HFF-Myc (cell line): ENCODE data around the gene VIP.

ENCODE experiments used
- DNase-seq: peaks from one replicate; pipeline ENCODE4 v3.0.0-alpha.2; 2011; ENCODE audit warnings: low read depth; ENCODE audit errors: extremely low read depth
- H3K4me3 ChIP-seq: replicated peaks from 2 replicates; pipeline ENCODE4 v1.5.1; 2011; ENCODE audit warnings: low read depth, mild to moderate bottlenecking, control low read depth, low read length
- TF ChIP-seq, protein P1 (sequence below): IDR thresholded peaks from 2 replicates; pipeline ENCODE4 v1.5.1; 2012; ENCODE audit warnings: mild to moderate bottlenecking, low read depth, low read length, control low read depth; ENCODE audit errors: missing control alignments

Gene VIP

DNA sequence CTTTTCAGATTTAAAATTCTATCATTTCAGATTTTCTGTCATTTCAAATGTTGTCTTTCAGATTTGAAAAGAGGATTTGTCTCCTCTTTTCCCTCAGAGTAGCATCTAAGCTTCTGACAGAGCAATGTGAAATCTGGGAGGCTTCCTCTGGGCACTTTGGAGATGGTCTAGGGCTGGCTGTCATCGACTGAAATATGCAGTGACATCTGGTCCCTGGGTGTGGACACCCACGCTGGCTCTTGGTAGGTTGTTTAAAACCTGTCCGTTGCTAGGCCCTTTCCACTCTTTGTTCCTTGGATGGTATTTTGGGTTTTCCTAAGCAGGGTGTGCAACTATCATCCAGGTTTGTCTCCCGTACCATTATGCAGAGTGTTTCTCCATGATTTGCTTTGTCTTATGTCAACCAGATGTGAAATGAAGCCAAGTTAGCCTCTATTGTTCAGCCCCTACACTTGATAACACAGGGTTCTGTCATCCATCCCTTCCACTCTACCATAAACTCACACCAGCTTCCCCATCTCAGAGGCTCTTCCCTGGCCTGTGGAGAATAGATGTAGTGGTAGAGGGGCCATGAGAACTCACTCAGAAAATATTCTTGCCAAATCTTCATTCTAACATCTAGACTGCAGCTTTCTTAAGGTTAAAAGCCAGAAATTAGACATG lies 5.0 kb upstream of the VIP start:
- DNase-seq, result no peak
- no peak overlapping the region for H3K4me3 ChIP-seq
- TF ChIP-seq, protein P1, sequence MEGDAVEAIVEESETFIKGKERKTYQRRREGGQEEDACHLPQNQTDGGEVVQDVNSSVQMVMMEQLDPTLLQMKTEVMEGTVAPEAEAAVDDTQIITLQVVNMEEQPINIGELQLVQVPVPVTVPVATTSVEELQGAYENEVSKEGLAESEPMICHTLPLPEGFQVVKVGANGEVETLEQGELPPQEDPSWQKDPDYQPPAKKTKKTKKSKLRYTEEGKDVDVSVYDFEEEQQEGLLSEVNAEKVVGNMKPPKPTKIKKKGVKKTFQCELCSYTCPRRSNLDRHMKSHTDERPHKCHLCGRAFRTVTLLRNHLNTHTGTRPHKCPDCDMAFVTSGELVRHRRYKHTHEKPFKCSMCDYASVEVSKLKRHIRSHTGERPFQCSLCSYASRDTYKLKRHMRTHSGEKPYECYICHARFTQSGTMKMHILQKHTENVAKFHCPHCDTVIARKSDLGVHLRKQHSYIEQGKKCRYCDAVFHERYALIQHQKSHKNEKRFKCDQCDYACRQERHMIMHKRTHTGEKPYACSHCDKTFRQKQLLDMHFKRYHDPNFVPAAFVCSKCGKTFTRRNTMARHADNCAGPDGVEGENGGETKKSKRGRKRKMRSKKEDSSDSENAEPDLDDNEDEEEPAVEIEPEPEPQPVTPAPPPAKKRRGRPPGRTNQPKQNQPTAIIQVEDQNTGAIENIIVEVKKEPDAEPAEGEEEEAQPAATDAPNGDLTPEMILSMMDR, result no peak

DNA sequence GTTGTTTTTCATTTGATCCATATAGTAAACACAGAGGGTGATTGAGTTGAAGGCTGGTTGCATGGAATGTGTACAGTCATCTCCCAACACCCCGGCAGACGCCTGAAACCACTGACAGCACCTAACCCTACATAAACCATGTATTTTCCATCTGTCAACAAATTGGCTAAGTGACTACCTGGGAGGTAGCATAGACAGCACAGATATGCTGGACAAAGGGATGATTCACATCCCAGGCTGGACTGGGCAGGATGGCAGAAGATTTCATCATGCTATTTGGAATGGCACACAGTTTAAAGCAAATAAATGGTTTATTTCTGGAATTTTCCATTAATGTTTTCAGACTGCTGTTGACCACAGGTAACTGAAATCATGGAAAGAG lies 4.4 kb upstream of the VIP start:
- TF ChIP-seq, protein P1, result no peak
- no peak overlapping the region for H3K4me3 ChIP-seq
- DNase-seq, result no peak

DNA sequence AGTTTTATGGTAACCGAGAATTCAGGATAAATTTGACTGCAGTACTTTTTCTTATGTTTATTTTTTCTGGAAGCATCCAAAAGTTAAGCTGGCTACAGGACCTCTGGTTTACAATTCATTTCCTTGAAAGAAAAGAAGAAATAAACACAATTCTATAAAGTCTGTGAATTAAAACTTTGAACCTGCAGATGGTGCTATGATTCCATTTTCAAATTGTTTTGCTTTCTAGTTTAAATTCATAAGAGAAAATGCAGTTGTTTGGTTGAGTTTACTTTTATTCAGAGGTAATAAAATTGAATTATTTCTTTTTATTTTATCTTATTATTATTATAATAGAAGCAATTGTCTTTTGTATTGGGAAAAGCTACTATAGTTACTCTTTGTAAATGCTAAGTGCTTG lies 1.8 kb upstream of the VIP start:
- no peak overlapping the region for H3K4me3 ChIP-seq
- TF ChIP-seq, protein P1, result no peak
- no peak for DNase-seq

DNA sequence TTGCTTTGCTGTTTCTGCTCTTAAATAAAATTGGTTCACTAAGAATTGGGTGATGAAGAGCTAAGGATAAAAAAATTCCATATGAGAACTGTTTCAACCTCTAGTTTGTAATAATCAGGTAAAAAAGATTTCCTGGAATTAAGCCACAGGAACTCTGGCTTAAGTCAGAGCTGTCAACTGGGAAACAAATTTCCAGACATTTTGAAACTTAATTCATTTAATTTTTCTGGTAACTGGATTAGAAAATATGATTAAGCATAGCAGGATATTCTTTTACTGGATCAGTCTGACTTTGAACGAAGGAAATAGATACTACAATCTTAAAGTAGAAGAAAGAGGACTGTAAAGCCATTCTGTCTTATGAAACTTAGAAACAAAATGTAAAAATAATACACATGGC lies 1.3 kb upstream of the VIP start:
- DNase-seq, result no peak
- TF ChIP-seq, protein P1, result no peak
- H3K4me3 ChIP-seq, result no peak overlapping the region

DNA sequence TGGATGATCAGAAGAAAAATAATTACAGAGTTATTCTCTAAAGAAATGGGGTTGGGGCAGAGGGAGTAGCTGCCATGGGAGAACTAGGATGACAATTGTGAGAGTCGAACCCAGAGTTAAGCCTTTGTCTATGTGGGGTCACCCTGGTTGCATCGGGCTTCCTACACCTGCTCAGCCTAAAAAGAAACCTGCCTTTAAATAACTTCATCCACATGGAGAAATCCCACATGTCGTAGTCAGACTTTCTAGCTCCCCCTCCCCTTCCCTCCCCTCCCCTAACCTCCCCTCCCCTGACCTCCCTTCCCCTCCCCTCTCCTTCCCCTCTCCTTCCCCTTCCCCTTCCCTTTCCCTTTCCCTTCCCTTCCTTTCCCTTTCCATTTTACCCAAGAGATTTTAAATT lies 14.7 kb downstream of the VIP start:
- no peak for DNase-seq
- TF ChIP-seq, protein P1, result no peak
- no peak overlapping the region for H3K4me3 ChIP-seq

DNA sequence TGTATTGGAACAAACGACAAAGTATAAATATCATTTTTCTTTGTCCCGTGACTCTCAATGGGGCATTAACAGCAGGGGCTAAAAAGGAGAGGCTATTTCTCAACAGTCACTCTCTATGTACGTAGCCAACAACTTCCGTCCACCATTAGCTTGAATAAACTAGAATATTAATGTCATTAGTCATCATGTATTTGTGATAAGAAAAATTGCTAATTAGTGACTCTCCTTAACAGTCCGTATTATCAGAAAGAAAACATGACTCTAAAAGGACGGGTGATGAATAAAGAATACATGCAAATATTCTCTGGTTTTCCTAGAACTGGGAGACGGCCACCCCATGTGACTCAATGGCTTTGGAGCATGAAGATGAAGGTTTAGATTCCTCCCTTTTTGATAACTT lies 18.6 kb downstream of the VIP start:
- no peak overlapping the region for H3K4me3 ChIP-seq
- TF ChIP-seq, protein P1, result no peak
- no peak for DNase-seq

DNA sequence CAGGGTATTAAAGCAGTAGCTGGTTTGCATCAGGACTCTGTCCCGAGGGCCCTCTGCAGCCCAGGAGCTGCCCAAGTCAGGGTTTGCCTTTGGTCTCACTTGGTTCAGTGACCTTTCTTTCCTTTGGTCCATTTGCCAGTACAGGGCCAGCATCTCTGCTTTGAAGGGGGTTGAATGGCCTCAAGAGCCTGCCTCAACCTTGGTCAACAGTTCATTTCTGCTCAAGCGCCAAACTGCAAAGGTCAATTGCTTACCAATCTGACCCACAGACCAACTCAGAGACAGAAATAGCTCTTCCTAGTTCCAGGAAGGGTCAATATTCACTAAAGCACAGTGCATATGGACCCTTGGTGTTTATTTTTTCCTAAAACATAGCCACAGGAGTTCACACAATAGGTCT lies 19.4 kb downstream of the VIP start:
- TF ChIP-seq, protein P1, result no peak
- DNase-seq, result no peak
- no peak overlapping the region for H3K4me3 ChIP-seq
